BE2C (cell line): ENCODE results near the gene ADA.

Experiments
- DNase-seq: peaks from one replicate; pipeline ENCODE4 v3.0.0-alpha.2; 2020
- H3K27me3 ChIP-seq: fragments of 250-450 bp; sonication (Bioruptor Pico); 2 replicates; pipeline ENCODE4 v1.5.1; 2020; ENCODE audit warnings: mild to moderate bottlenecking
- H3K36me3 ChIP-seq: fragments of 250-450 bp; sonication (Bioruptor Pico); 2 replicates; pipeline ENCODE4 v1.5.1; 2020; ENCODE audit warnings: mild to moderate bottlenecking
- H3K4me1 ChIP-seq: fragments of 250-450 bp; sonication (Bioruptor Pico); 2 replicates; pipeline ENCODE4 v1.5.1; 2020
- H3K4me3 ChIP-seq: 2 replicates; pipeline ENCODE4 v1.5.1; 2011; ENCODE audit warnings: low read depth, low read length
- H3K9me3 ChIP-seq: fragments of 250-450 bp; sonication (Bioruptor Pico); 2 replicates; pipeline ENCODE4 v1.5.1; 2020
- TF ChIP-seq, protein P1 (sequence below): IDR thresholded peaks from 2 replicates; pipeline ENCODE4 v1.5.1; 2012; ENCODE audit warnings: mild to moderate bottlenecking, low read depth, low read length

Gene ADA

DNA sequence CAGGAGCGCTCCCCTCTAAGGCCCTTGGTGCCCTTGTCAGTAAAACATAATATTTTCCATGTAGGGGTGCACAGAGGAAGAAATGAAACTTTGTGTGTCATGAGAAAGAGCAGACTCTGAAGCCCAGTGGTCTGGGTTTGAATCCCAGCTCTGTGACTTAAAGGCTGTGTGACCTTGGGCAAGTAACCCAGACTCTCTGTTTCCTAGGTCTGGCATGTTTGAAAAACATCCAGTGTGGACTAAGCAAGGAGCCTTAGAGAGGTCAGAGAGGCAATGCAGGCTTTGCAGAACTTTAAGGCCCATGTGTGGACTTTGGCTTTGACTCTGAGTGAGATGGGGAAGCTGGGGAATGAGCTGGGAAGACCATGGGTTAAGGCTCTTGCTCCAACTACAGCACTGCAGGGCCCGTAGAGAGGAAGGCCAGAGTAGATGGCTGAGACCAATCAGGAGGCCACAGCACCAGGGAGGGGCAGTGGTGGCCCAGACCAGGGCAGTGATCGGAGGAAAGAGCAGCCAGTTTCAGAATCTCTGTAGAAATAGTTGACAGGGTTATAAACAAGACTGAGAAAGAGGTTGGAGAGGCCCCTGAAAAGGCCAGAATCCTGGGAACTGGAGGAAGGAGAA lies 18.2 kb downstream of the ADA start:
- no peaks in the 10 kb centered on the region for H3K36me3 ChIP-seq

DNA sequence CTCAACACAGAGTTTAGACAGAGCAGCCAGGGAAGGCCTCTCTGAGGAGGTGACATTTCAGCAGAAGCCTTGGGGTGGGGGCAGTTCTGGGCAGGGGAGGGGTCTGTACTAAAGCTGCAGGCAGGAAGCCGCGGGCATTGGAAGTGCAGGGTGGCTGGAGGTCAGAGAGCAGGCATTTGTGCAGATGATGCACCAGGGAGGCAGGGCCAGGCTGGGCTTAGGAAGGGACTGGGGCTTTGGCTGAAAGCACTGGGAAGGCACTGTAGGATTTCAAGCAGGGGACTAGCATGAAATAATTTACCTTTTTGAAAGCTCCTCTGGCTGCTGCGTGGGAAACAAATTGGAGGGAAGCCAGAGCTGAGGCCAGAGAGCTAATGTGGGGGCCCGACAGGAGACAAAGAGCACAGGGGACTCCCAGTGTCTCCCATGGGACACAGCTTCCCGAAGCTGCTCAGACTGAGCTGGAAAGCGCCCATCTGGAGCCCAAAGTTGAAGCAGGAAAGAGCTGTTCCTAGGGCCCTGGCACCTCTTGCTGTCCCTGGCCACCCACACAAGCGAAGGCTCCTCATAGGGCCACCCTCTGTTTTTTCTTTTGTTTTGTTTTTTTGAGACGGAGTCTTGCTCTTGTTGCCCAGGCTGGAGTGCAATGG lies 19.3 kb downstream of the ADA start:
- H3K36me3 ChIP-seq: no peaks in the 10 kb centered on the region
- TF ChIP-seq, protein P1, sequence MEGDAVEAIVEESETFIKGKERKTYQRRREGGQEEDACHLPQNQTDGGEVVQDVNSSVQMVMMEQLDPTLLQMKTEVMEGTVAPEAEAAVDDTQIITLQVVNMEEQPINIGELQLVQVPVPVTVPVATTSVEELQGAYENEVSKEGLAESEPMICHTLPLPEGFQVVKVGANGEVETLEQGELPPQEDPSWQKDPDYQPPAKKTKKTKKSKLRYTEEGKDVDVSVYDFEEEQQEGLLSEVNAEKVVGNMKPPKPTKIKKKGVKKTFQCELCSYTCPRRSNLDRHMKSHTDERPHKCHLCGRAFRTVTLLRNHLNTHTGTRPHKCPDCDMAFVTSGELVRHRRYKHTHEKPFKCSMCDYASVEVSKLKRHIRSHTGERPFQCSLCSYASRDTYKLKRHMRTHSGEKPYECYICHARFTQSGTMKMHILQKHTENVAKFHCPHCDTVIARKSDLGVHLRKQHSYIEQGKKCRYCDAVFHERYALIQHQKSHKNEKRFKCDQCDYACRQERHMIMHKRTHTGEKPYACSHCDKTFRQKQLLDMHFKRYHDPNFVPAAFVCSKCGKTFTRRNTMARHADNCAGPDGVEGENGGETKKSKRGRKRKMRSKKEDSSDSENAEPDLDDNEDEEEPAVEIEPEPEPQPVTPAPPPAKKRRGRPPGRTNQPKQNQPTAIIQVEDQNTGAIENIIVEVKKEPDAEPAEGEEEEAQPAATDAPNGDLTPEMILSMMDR: no peak
- H3K4me1 ChIP-seq: no peaks in the 10 kb centered on the region
- no peaks in the 10 kb centered on the region for H3K9me3 ChIP-seq
- no peaks in the 10 kb centered on the region for H3K27me3 ChIP-seq
- DNase-seq: peak; percentile 24
- no peak overlapping the region for H3K4me3 ChIP-seq

More for the DNA sequence above, 18.2 kb downstream of the ADA start:
- Histone ChIP-seq H3K4me3 (no peak overlapping the region), H3K4me1 (no peaks in the 10 kb centered on the region), H3K27me3 (no peaks in the 10 kb centered on the region), H3K9me3 (no peaks in the 10 kb centered on the region)
- DNase-seq: no peak
- TF ChIP-seq, protein P1: no peak

DNA sequence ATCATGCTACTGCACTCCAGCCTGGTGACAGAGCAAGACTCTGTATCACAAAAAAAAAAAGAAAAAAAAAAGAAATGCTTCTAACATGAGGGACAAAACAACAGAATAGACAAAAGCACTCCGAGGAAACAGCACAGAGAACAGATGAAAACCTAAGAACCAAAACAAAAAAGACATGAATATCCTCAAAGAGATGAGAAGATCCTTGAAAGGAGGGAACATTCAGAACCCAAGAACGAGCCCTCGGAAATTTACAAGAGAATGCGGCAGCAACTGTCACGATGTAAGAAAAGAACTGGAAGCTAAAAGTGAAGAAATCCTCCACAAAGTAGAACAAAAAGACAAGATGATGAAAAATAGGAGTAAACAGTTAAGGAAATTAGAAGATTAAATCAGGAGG lies 21.2 kb downstream of the ADA start:
- Histone ChIP-seq H3K9me3 (no peaks in the 10 kb centered on the region), H3K4me3 (no peak overlapping the region), H3K27me3 (no peaks in the 10 kb centered on the region), H3K4me1 (no peaks in the 10 kb centered on the region), H3K36me3 (no peaks in the 10 kb centered on the region)
- TF ChIP-seq, protein P1: no peak
- no peak for DNase-seq

DNA sequence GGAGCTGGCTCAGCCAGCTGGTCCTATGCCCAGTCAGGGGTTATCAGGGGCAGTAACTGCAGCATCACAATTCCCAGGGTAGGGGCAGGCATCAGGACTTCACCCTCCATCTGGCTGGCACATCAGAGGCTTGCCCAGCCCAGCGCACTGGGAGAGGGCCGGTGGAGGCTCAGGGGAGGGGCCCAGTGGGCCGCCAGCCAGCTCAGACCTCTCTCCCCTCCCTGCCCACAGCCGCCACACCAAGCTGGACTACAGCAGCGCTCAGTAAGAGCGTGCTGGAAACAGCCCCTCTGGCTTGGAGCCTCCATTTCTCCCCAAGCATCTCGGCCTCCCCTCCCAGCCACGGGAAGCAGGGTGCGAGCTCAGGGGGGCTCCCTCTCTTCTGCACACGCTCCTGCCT lies 22.0 kb downstream of the ADA start:
- no peaks in the 10 kb centered on the region for H3K9me3 ChIP-seq
- DNase-seq: no peak
- H3K27me3 ChIP-seq: no peaks in the 10 kb centered on the region
- no peaks in the 10 kb centered on the region for H3K36me3 ChIP-seq
- no peak overlapping the region for H3K4me3 ChIP-seq
- no peaks in the 10 kb centered on the region for H3K4me1 ChIP-seq
- TF ChIP-seq, protein P1: no peak

DNA sequence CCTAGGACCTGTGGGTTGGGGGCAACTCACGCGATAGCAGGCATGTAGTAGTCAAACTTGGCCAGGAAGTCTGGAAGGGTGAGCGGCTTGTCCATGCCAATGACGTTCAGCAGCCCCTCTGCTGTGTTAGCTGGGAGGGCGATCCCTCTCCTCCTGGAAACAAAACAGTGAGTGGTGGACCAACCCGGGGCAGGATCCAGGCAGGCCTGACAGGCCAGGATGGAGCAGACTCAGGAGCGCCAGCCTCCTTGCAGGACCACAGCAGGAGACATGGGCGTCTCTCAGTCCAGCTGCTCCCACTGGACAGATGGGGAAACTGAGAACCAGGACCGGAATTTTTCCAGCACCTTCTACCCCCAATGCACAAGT lies 22.5 kb downstream of the ADA start:
- Histone ChIP-seq H3K4me1 (no peaks in the 10 kb centered on the region), H3K4me3 (no peak overlapping the region), H3K36me3 (no peaks in the 10 kb centered on the region), H3K9me3 (no peaks in the 10 kb centered on the region), H3K27me3 (no peaks in the 10 kb centered on the region)
- TF ChIP-seq, protein P1: no peak
- no peak for DNase-seq

DNA sequence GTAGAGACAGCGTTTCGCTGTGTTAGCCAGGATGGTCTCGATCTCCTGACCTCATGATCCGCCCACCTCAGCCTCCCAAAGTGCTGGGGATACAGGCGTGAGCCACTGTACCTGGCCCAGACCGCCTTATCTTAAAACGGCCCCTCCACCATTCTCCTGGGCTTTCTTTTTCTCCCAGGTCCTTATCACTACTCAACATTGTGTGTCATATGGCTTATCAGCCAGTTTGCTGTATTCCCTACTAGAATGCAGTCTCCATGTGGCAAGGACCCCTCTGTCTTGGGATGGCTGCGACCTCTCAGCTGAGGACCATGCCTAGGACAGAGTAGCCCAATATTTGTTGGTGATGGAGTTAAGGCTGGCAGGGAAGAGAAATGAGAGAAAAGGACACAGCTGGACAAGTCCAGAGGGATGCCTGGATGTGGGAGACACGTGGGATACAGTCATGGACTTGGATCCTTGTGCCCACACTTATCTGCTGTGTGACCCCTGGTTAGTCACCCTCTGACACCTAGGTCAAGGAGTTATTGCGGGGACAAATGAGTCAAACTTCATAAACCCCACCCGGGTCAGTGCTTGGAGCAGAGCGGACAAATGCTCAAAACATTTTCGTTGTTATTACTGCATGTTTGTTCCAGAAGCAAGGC lies 24.0 kb downstream of the ADA start:
- H3K27me3 ChIP-seq: no peaks in the 10 kb centered on the region
- TF ChIP-seq, protein P1: no peak
- no peak overlapping the region for H3K4me3 ChIP-seq
- no peak for DNase-seq
- H3K9me3 ChIP-seq: no peaks in the 10 kb centered on the region
- H3K36me3 ChIP-seq: no peaks in the 10 kb centered on the region
- no peaks in the 10 kb centered on the region for H3K4me1 ChIP-seq
